ENCODE results near the gene TPGS1.

The TPGS1 gene

GRCh38 chr19:495402-496111 is 11.7 kb upstream of the TPGS1 start:
- no peak overlapping the region for H3K27ac Mint-ChIP-seq
- peaks cover 7% of the 10 kb centered on the region in 2 donors for H3K4me1 Mint-ChIP-seq (ENCODE audit: low read depth in 2 of 2)
- peak overlapping the region; percentile 33 to 37 for H3K4me3 Mint-ChIP-seq
- peaks cover 14 to 19% of the 10 kb centered on the region in 2 donors for H3K27me3 Mint-ChIP-seq
- peak; percentile 32 to 56 (median 53) for DNase-seq
- no peaks in the 10 kb centered on the region for H3K9me3 Mint-ChIP-seq
- ATAC-seq (replicated peaks), result peak; percentile 68
- H3K36me3 Mint-ChIP-seq (ENCODE audit: insufficient read depth), result peaks cover 19% of the 10 kb centered on the region

GRCh38 chr19:496112-496665 is 11.1 kb upstream of the TPGS1 start, which contains the start of gene MADCAM1:
Gene MADCAM1, plus strand, starts transcription at chr19:496486. Its CDS starts 14 bp downstream, at chr19:496500.
- Mint-ChIP-seq H3K4me3 (peak within 1 kb of the TSS; percentile 33 to 37), H3K36me3 (ENCODE audit: insufficient read depth) (peaks cover 19% of the 10 kb centered on the region)

GRCh38 chr19:496986-497385 is 10.3 kb upstream of the TPGS1 start:
- Mint-ChIP-seq H3K36me3 (ENCODE audit: insufficient read depth) (peaks cover 19% of the 10 kb centered on the region), H3K4me3 (no peak overlapping the region), H3K27me3 (peaks cover 14 to 19% of the 10 kb centered on the region in 2 donors), H3K27ac (no peak overlapping the region), H3K4me1 (ENCODE audit: low read depth in 2 of 2) (peaks cover 7% of the 10 kb centered on the region in 2 donors), H3K9me3 (no peaks in the 10 kb centered on the region)
- no peak for ATAC-seq (replicated peaks)
- DNase-seq, result no peak

More at GRCh38 chr19:496112-496665, 11.1 kb upstream of the TPGS1 start, which contains the start of gene MADCAM1:
- ATAC-seq (replicated peaks) (no peak), DNase-seq (no peak)
- peaks cover 14 to 19% of the 10 kb centered on the region in 2 donors for H3K27me3 Mint-ChIP-seq
- H3K9me3 Mint-ChIP-seq, result no peaks in the 10 kb centered on the region
- no peak within 1 kb of the TSS for H3K27ac Mint-ChIP-seq
- peaks cover 7% of the 10 kb centered on the region in 2 donors for H3K4me1 Mint-ChIP-seq (ENCODE audit: low read depth in 2 of 2)

GRCh38 chr19:497491-497868 is 9.8 kb upstream of the TPGS1 start:
- no peak overlapping the region for H3K27ac Mint-ChIP-seq
- H3K4me3 Mint-ChIP-seq, result no peak overlapping the region

GRCh38 chr19:497869-498510 is 9.3 kb upstream of the TPGS1 start:
- ATAC-seq (replicated peaks) (no peak), DNase-seq (no peak)
- Mint-ChIP-seq H3K4me3 (peak overlapping the region; percentile 46 to 48), H3K9me3 (no peaks in the 10 kb centered on the region), H3K27me3 (peaks cover 14 to 19% of the 10 kb centered on the region in 2 donors), H3K4me1 (ENCODE audit: low read depth in 2 of 2) (peaks cover 5 to 7% of the 10 kb centered on the region in 2 donors), H3K36me3 (ENCODE audit: insufficient read depth) (peaks cover 19% of the 10 kb centered on the region), H3K27ac (no peak overlapping the region)

More at GRCh38 chr19:497491-497868, 9.8 kb upstream of the TPGS1 start:
- no peaks in the 10 kb centered on the region for H3K9me3 Mint-ChIP-seq
- H3K27me3 Mint-ChIP-seq, result peaks cover 14 to 19% of the 10 kb centered on the region in 2 donors
- ATAC-seq (replicated peaks), result no peak
- peaks cover 7% of the 10 kb centered on the region in 2 donors for H3K4me1 Mint-ChIP-seq (ENCODE audit: low read depth in 2 of 2)
- H3K36me3 Mint-ChIP-seq (ENCODE audit: insufficient read depth), result peaks cover 19% of the 10 kb centered on the region
- DNase-seq, result no peak

GRCh38 chr19:498511-498891 is 8.8 kb upstream of the TPGS1 start:
- no peak overlapping the region for H3K27ac Mint-ChIP-seq
- peaks cover 14 to 19% of the 10 kb centered on the region in 2 donors for H3K27me3 Mint-ChIP-seq
- DNase-seq, result no peak
- peaks cover 5 to 7% of the 10 kb centered on the region in 2 donors for H3K4me1 Mint-ChIP-seq (ENCODE audit: low read depth in 2 of 2)
- H3K9me3 Mint-ChIP-seq, result no peaks in the 10 kb centered on the region
- peaks cover 19% of the 10 kb centered on the region for H3K36me3 Mint-ChIP-seq (ENCODE audit: insufficient read depth)
- no peak for ATAC-seq (replicated peaks)
- H3K4me3 Mint-ChIP-seq, result peak overlapping the region; percentile 46 to 48

GRCh38 chr19:498977-499623 is 8.2 kb upstream of the TPGS1 start:
- H3K36me3 Mint-ChIP-seq (ENCODE audit: insufficient read depth), result peaks cover 19% of the 10 kb centered on the region
- H3K4me3 Mint-ChIP-seq, result peak overlapping the region in 1 of 2 donors; percentile 55
- ATAC-seq (replicated peaks), result no peak
- no peaks in the 10 kb centered on the region for H3K9me3 Mint-ChIP-seq
- no peak for DNase-seq
- H3K4me1 Mint-ChIP-seq (ENCODE audit: low read depth in 2 of 2), result peaks cover 3 to 7% of the 10 kb centered on the region in 2 donors
- peaks cover 14 to 19% of the 10 kb centered on the region in 2 donors for H3K27me3 Mint-ChIP-seq
- H3K27ac Mint-ChIP-seq, result no peak overlapping the region

- peaks cover 7 to 12% of the 10 kb centered on the region in 2 donors for H3K4me1 Mint-ChIP-seq (ENCODE audit: low read depth in 2 of 2)
- DNase-seq (no peak), ATAC-seq (replicated peaks) (no peak)
- H3K27ac Mint-ChIP-seq, result no peak overlapping the region
- peaks cover 14 to 19% of the 10 kb centered on the region in 2 donors for H3K27me3 Mint-ChIP-seq
- H3K9me3 Mint-ChIP-seq, result no peaks in the 10 kb centered on the region
- peaks cover 15% of the 10 kb centered on the region for H3K36me3 Mint-ChIP-seq (ENCODE audit: insufficient read depth)
- H3K4me3 Mint-ChIP-seq, result no peak overlapping the region
Observed at GRCh38 chr19:501646-502045, 5.7 kb upstream of the TPGS1 start.

GRCh38 chr19:504616-505015 is 2.7 kb upstream of the TPGS1 start:
- DNase-seq (no peak), ATAC-seq (replicated peaks) (no peak)
- H3K4me3 Mint-ChIP-seq, result no peak overlapping the region
- peaks cover 19 to 20% of the 10 kb centered on the region in 2 donors for H3K4me1 Mint-ChIP-seq (ENCODE audit: low read depth in 2 of 2)
- no peaks in the 10 kb centered on the region for H3K9me3 Mint-ChIP-seq
- peaks cover 22% of the 10 kb centered on the region for H3K36me3 Mint-ChIP-seq (ENCODE audit: insufficient read depth)
- no peak overlapping the region for H3K27ac Mint-ChIP-seq
- H3K27me3 Mint-ChIP-seq, result peaks cover under 1 to 2% of the 10 kb centered on the region in 2 donors

- Mint-ChIP-seq H3K27me3 (no peaks in the 10 kb centered on the region), H3K4me1 (ENCODE audit: low read depth in 2 of 2) (peaks cover 32 to 33% of the 10 kb centered on the region in 2 donors), H3K27ac (peak overlapping the region; percentile 97 to 98), H3K9me3 (no peaks in the 10 kb centered on the region), H3K4me3 (peak overlapping the region; percentile 89 to 93), H3K36me3 (ENCODE audit: insufficient read depth) (peaks cover 36% of the 10 kb centered on the region)
- ATAC-seq (replicated peaks) (peak; percentile 55), DNase-seq (peak; percentile 89 to 93 (median 92))
Observed at GRCh38 chr19:506404-507285, 652 bp upstream of the TPGS1 start.

GRCh38 chr19:508204-509150 is 1.2 kb downstream of the TPGS1 start:
- DNase-seq (no peak), ATAC-seq (replicated peaks) (no peak)
- peak overlapping the region; percentile 97 to 98 for H3K27ac Mint-ChIP-seq
- H3K27me3 Mint-ChIP-seq, result no peaks in the 10 kb centered on the region
- peaks cover 32 to 36% of the 10 kb centered on the region in 2 donors for H3K4me1 Mint-ChIP-seq (ENCODE audit: low read depth in 2 of 2)
- H3K36me3 Mint-ChIP-seq (ENCODE audit: insufficient read depth), result peaks cover 37% of the 10 kb centered on the region
- peak overlapping the region; percentile 89 to 93 for H3K4me3 Mint-ChIP-seq
- no peaks in the 10 kb centered on the region for H3K9me3 Mint-ChIP-seq
